AG04450 (cell line): Measurements from ENCODE around the gene TES. TPM values are rescaled to one million over a fixed set of nuclear protein-coding genes. Genes with fewer than 3 reads are reported as not detected.

Experiments
- CTCF ChIA-PET: fragments of 300-600, 350-600 bp; formaldehyde crosslinking; extraction: SDS; loops from one replicate; lab custom pipeline; 2022; ENCODE audit warnings: antibody characterized with exemption, inconsistent platforms; lab: Charles Lee
- POLR2A ChIA-PET: fragments of 350-600 bp; formaldehyde crosslinking; extraction: SDS; loops from one replicate; lab custom pipeline; 2021; ENCODE audit warnings: antibody characterized with exemption, inconsistent platforms; lab: Yijun Ruan, JAX
- DNase-seq: peaks from one replicate; pipeline ENCODE4 v3.0.0-alpha.2; 2011; ENCODE audit warnings: low read depth, low spot score
- H3K27ac ChIP-seq: one replicate; pipeline ENCODE4 v1.5.1; 2012; ENCODE audit warnings: low read depth, low read length, control low read depth
- H3K27me3 ChIP-seq: one replicate; pipeline ENCODE4 v1.6.0; 2012; ENCODE audit warnings: low read length; ENCODE audit not compliant: control insufficient read depth, insufficient read depth
- H3K4me3 ChIP-seq: 2 replicates; pipeline ENCODE4 v1.5.1; 2011; ENCODE audit warnings: mild to moderate bottlenecking, low read depth, low read length, control low read depth
- H3K9me3 ChIP-seq: 2 replicates; pipeline ENCODE4 v1.5.1; 2012; ENCODE audit warnings: low read length; ENCODE audit not compliant: control insufficient read depth, insufficient read depth
- CTCF ChIP-seq: IDR thresholded peaks from 2 replicates; pipeline ENCODE4 v1.5.1; 2011; ENCODE audit warnings: low read depth, low read length, control low read depth, inconsistent platforms
- polyA plus RNA-seq: library from polyadenylated mRNA; depleted of rRNA; stranded (reverse); fragments of >200 nt; gene quantifications from 2 replicates; pipeline ENCODE4 v1.2.3, GENCODE V29; 2011

Gene TES
- polyA plus RNA-seq, 1 experiment: 152 TPM

GRCh38 chr7:116252249-116252648 lies 41.9 kb downstream of the TES start:
- ChIA-PET POLR2A (interaction anchor here (0.7 kb wide), 1 partner anchor 286 kb away, joined by 4 read pairs; no protein-coding TSS in a partner anchor), CTCF (interaction anchor here (1.0 to 9.6 kb wide), 5 partner anchors 16 to 334 kb away, joined by 3 to 132 read pairs (median 5); no protein-coding TSS in a partner anchor)
- Histone ChIP-seq H3K9me3 (no peaks in the 10 kb centered on the region), H3K27me3 (no peaks in the 10 kb centered on the region), H3K4me3 (no peak overlapping the region), H3K27ac (no peak overlapping the region)
- no peak for TF ChIP-seq CTCF
- no peak for DNase-seq

GRCh38 chr7:116257156-116257555 lies 46.8 kb downstream of the TES start:
- no peak overlapping the region for H3K27ac ChIP-seq
- no peak for DNase-seq
- H3K9me3 ChIP-seq: no peaks in the 10 kb centered on the region
- no peak for TF ChIP-seq CTCF
- H3K27me3 ChIP-seq: no peaks in the 10 kb centered on the region
- no peak overlapping the region for H3K4me3 ChIP-seq
- ChIA-PET POLR2A (interaction anchor here (0.8 kb wide), 1 partner anchor 269 kb away, joined by 3 read pairs; no protein-coding TSS in a partner anchor), CTCF (interaction anchor here (0.6 to 9.6 kb wide), 11 partner anchors 7 to 335 kb away, joined by 3 to 132 read pairs (median 13); partner anchors contain the start of gene CAV1)

- Histone ChIP-seq H3K9me3 (no peaks in the 10 kb centered on the region), H3K27me3 (no peaks in the 10 kb centered on the region), H3K4me3 (no peak overlapping the region), H3K27ac (no peak overlapping the region)
- CTCF ChIA-PET: interaction anchor here (0.6 to 9.6 kb wide), 56 partner anchors 9 to 551 kb away, joined by 3 to 132 read pairs (median 4); partner anchors contain the start of gene CAV1
- POLR2A ChIA-PET: interaction anchor here (1.6 kb wide), 2 partner anchors 268 to 330 kb away, joined by 3 to 8 read pairs; no protein-coding TSS in a partner anchor
- no peak for DNase-seq
- peak; percentile 76 for TF ChIP-seq CTCF
Observed at GRCh38 chr7:116258734-116259133, 48.4 kb downstream of the TES start.

GRCh38 chr7:116259156-116259870 lies 49.0 kb downstream of the TES start:
- Histone ChIP-seq H3K9me3 (no peaks in the 10 kb centered on the region), H3K27me3 (no peaks in the 10 kb centered on the region), H3K27ac (no peak overlapping the region), H3K4me3 (no peak overlapping the region)
- CTCF ChIA-PET: interaction anchor here (0.6 to 9.6 kb wide), 50 partner anchors 9 to 551 kb away, joined by 3 to 132 read pairs (median 4); partner anchors contain the start of gene CAV1
- DNase-seq: no peak
- TF ChIP-seq CTCF: no peak
- POLR2A ChIA-PET: interaction anchor here (0.7 to 1.8 kb wide), 4 partner anchors 13 to 330 kb away, joined by 3 to 12 read pairs (median 10); no protein-coding TSS in a partner anchor
